H9 (cell line): Measurements from ENCODE around the gene TGFBR1. TPM values are rescaled to one million over a fixed set of nuclear protein-coding genes. Genes with fewer than 3 reads are reported as not detected.

Experiments
- DNase-seq: peaks from one replicate; pipeline ENCODE4 v3.0.0-alpha.2; 2017
- H2AFZ ChIP-seq: one replicate; pipeline ENCODE4 v1.6.1; 2013; ENCODE audit warnings: mild to moderate bottlenecking, low read length, control low read depth, moderate library complexity
- H2AK5ac ChIP-seq: 2 replicates; pipeline ENCODE4 v1.6.1; 2013; ENCODE audit warnings: low read length, control low read depth, mixed read lengths; ENCODE audit not compliant: insufficient read length
- H2BK120ac ChIP-seq: one replicate; pipeline ENCODE4 v1.6.1; 2013; ENCODE audit warnings: low read depth, mild to moderate bottlenecking, low read length, control low read depth, inconsistent platforms; ENCODE audit not compliant: poor library complexity, severe bottlenecking
- H2BK12ac ChIP-seq: 2 replicates; pipeline ENCODE4 v1.6.1; 2013; ENCODE audit warnings: low read length, control low read depth, mixed read lengths, low read depth; ENCODE audit not compliant: insufficient read length
- H2BK15ac ChIP-seq: 2 replicates; pipeline ENCODE4 v1.6.1; 2013; ENCODE audit warnings: low read depth, low read length, control low read depth
- H2BK20ac ChIP-seq: one replicate; pipeline ENCODE4 v1.6.1; 2013; ENCODE audit warnings: low read depth, mild to moderate bottlenecking, low read length, control low read depth, inconsistent platforms; ENCODE audit not compliant: poor library complexity, severe bottlenecking
- H2BK5ac ChIP-seq: 2 replicates; pipeline ENCODE4 v1.6.1; 2013; ENCODE audit warnings: low read length, control low read depth, mixed read lengths; ENCODE audit not compliant: insufficient read length
- H3K14ac ChIP-seq: 2 replicates; pipeline ENCODE4 v1.6.1; 2013; ENCODE audit warnings: low read length, control low read depth; ENCODE audit not compliant: insufficient read depth
- H3K18ac ChIP-seq: 2 replicates; pipeline ENCODE4 v1.6.1; 2013; ENCODE audit warnings: low read depth, mild to moderate bottlenecking, mixed read lengths, low read length, control low read depth; ENCODE audit not compliant: insufficient read length
- H3K23ac ChIP-seq: 2 replicates; pipeline ENCODE4 v1.6.1; 2013; ENCODE audit warnings: low read length, control low read depth, mixed read lengths, low read depth; ENCODE audit not compliant: insufficient read length
- H3K23me2 ChIP-seq: 2 replicates; pipeline ENCODE4 v1.6.1; 2013; ENCODE audit warnings: low read depth, mild to moderate bottlenecking, mixed read lengths, low read length, control low read depth; ENCODE audit not compliant: insufficient read length, poor library complexity, severe bottlenecking
- H3K27ac ChIP-seq: 2 replicates; pipeline ENCODE4 v1.5.1; 2013; ENCODE audit warnings: low read length, control low read depth, mixed read lengths, low read depth; ENCODE audit not compliant: insufficient read length
- H3K27me3 ChIP-seq: 2 replicates; pipeline ENCODE4 v1.6.1; 2013; ENCODE audit warnings: low read length, control low read depth, inconsistent platforms; ENCODE audit not compliant: insufficient read depth
- H3K4ac ChIP-seq: 2 replicates; pipeline ENCODE4 v1.6.1; 2013; ENCODE audit warnings: low read depth, mild to moderate bottlenecking, control low read depth, inconsistent platforms, low read length, moderate library complexity
- H3K4me1 ChIP-seq: 2 replicates; pipeline ENCODE4 v1.6.1; 2013; ENCODE audit warnings: low read length, control low read depth, inconsistent platforms; ENCODE audit not compliant: insufficient read depth
- H3K4me2 ChIP-seq: 2 replicates; pipeline ENCODE4 v1.6.1; 2013; ENCODE audit warnings: low read length, control low read depth, mixed read lengths; ENCODE audit not compliant: insufficient read length, insufficient read depth
- H3K56ac ChIP-seq: 2 replicates; pipeline ENCODE4 v1.6.1; 2013; ENCODE audit warnings: low read depth, mild to moderate bottlenecking, mixed read lengths, low read length, control low read depth; ENCODE audit not compliant: insufficient read length
- H3K79me1 ChIP-seq: 2 replicates; pipeline ENCODE4 v1.6.1; 2013; ENCODE audit warnings: low read depth, mild to moderate bottlenecking, moderate library complexity, low read length, control low read depth, inconsistent platforms; ENCODE audit not compliant: insufficient read depth, poor library complexity, severe bottlenecking
- H3K79me2 ChIP-seq: 2 replicates; pipeline ENCODE4 v1.6.1; 2013; ENCODE audit warnings: low read length, control low read depth, inconsistent platforms; ENCODE audit not compliant: insufficient read depth
- H3K9ac ChIP-seq: 2 replicates; pipeline ENCODE4 v1.6.1; 2013; ENCODE audit warnings: low read length, control low read depth, mixed read lengths; ENCODE audit not compliant: insufficient read length; ENCODE audit errors: extremely low read depth
- H3K9me3 ChIP-seq: one replicate; pipeline ENCODE4 v1.6.1; 2013; ENCODE audit warnings: low read depth, low read length, inconsistent platforms; ENCODE audit not compliant: control insufficient read depth
- H3T11ph ChIP-seq: one replicate; pipeline ENCODE4 v1.6.1; 2013; ENCODE audit warnings: mild to moderate bottlenecking, low read length, control low read depth, inconsistent platforms
- H4K20me1 ChIP-seq: one replicate; pipeline ENCODE4 v1.6.1; 2013; ENCODE audit not compliant: control insufficient read depth, insufficient read length, insufficient read depth
- H4K5ac ChIP-seq: 2 replicates; pipeline ENCODE4 v1.6.1; 2013; ENCODE audit warnings: low read depth, mild to moderate bottlenecking, mixed read lengths, low read length, control low read depth; ENCODE audit not compliant: insufficient read length
- H4K8ac ChIP-seq: replicated peaks from 2 replicates; pipeline ENCODE4 v1.6.1; 2013; ENCODE audit warnings: low read length, control low read depth, mixed read lengths, low read depth; ENCODE audit not compliant: insufficient read length
- H4K91ac ChIP-seq: 2 replicates; pipeline ENCODE4 v1.6.1; 2013; ENCODE audit warnings: low read depth, mild to moderate bottlenecking, moderate library complexity, mixed read lengths, low read length, control low read depth; ENCODE audit not compliant: insufficient read length
- H3K27ac Mint-ChIP-seq, 3 experiments: 2 replicates in 2 of 3; 3 replicates in 1 of 3; pipeline ENCODE4 v1.8.0; 2020 to 2021; ENCODE audit warnings: mixed read lengths in 3 of 3, mild to moderate bottlenecking in 1 of 3, moderate library complexity in 1 of 3
- H3K27me3 Mint-ChIP-seq: 2 replicates; pipeline ENCODE4 v1.8.0; 2021; ENCODE audit warnings: low read depth, mild to moderate bottlenecking, moderate library complexity, mixed read lengths
- H3K36me3 Mint-ChIP-seq, 3 experiments: 2 replicates in 2 of 3; 3 replicates in 1 of 3; pipeline ENCODE4 v1.8.0; 2020 to 2021; ENCODE audit warnings: low read depth in 3 of 3, mixed read lengths in 3 of 3; ENCODE audit not compliant: insufficient read depth in 1 of 3
- H3K4me1 Mint-ChIP-seq, 2 experiments: 2 replicates each; pipeline ENCODE4 v1.8.0; 2020; ENCODE audit warnings: mixed read lengths in 2 of 2
- H3K4me3 Mint-ChIP-seq, 2 experiments: 2 replicates in 1 of 2; 3 replicates in 1 of 2; pipeline ENCODE4 v1.8.0; 2020 to 2021; ENCODE audit warnings: mild to moderate bottlenecking in 2 of 2, mixed read lengths in 2 of 2, moderate library complexity in 1 of 2
- H3K9me3 Mint-ChIP-seq, 2 experiments: 2 replicates in 1 of 2; 3 replicates in 1 of 2; pipeline ENCODE4 v1.8.0; 2020; ENCODE audit warnings: mild to moderate bottlenecking in 2 of 2, mixed read lengths in 2 of 2, moderate library complexity in 1 of 2
- WGBS: extraction: QIAGEN DNeasy Blood & Tissue Kit; methylation state at CpG from one replicate; pipeline ENCODE4 v1.1.7; 2013; ENCODE audit warnings: missing lambda C conversion rate, low lambda C conversion rate, mixed read lengths; ENCODE audit not compliant: insufficient read length; ENCODE audit errors: extremely low coverage; 5-methylcytosine and 5-hydroxymethylcytosine counted together
- total RNA-seq: library from RNA; stranded (reverse); gene quantifications from 2 replicates; pipeline ENCODE4 v1.2.1, GENCODE V29; 2021
- TF ChIP-seq, protein P1 (sequence below): fragments of 200-600 bp; sonication (generic); conservative IDR thresholded peaks from 3 replicates; pipeline ENCODE4 v1.8.0; 2021; ENCODE audit warnings: antibody characterized with exemption, mild to moderate bottlenecking

TGFBR1 gene
- total RNA-seq, 1 experiment from 2014 or later: 59.3 TPM

- Histone ChIP-seq H3K79me1 (no peaks in the 10 kb centered on the region), H3K56ac (no peak overlapping the region), H2BK5ac (no peak overlapping the region), H3K27me3 (no peaks in the 10 kb centered on the region), H3K14ac (no peak overlapping the region), H3K23me2 (no peaks in the 10 kb centered on the region), H4K5ac (no peak overlapping the region), H3K9ac (no peak overlapping the region), H2BK20ac (no peak overlapping the region), H3K4ac (no peak overlapping the region), H2AK5ac (no peak overlapping the region), H3K18ac (no peak overlapping the region), H3K9me3 (no peaks in the 10 kb centered on the region), H2BK15ac (no peak overlapping the region), H2BK12ac (no peak overlapping the region), H2BK120ac (no peak overlapping the region), H4K91ac (no peak overlapping the region), H4K20me1 (no peaks in the 10 kb centered on the region), H3K4me1 (peaks cover 4% of the 10 kb centered on the region; the same call in 1 of the 2 replicates), H3K27ac (no peak overlapping the region), H3T11ph (no peak overlapping the region), H3K23ac (no peak overlapping the region), H3K4me2 (no peak overlapping the region), H4K8ac (no peak overlapping the region), H3K79me2 (no peaks in the 10 kb centered on the region), H2AFZ (no peak overlapping the region)
- H3K27ac Mint-ChIP-seq: no peak overlapping the region
- no peaks in the 10 kb centered on the region for H3K27me3 Mint-ChIP-seq
- H3K36me3 Mint-ChIP-seq: no peaks in the 10 kb centered on the region
- H3K4me1 Mint-ChIP-seq: peaks cover 32 to 54% of the 10 kb centered on the region in 2 experiments
- TF ChIP-seq, protein P1, sequence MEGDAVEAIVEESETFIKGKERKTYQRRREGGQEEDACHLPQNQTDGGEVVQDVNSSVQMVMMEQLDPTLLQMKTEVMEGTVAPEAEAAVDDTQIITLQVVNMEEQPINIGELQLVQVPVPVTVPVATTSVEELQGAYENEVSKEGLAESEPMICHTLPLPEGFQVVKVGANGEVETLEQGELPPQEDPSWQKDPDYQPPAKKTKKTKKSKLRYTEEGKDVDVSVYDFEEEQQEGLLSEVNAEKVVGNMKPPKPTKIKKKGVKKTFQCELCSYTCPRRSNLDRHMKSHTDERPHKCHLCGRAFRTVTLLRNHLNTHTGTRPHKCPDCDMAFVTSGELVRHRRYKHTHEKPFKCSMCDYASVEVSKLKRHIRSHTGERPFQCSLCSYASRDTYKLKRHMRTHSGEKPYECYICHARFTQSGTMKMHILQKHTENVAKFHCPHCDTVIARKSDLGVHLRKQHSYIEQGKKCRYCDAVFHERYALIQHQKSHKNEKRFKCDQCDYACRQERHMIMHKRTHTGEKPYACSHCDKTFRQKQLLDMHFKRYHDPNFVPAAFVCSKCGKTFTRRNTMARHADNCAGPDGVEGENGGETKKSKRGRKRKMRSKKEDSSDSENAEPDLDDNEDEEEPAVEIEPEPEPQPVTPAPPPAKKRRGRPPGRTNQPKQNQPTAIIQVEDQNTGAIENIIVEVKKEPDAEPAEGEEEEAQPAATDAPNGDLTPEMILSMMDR: no peak
- H3K9me3 Mint-ChIP-seq: no peaks in the 10 kb centered on the region
- WGBS: no CpG with 5 or more reads among the region's 2 CpGs
- DNase-seq: no peak
- H3K4me3 Mint-ChIP-seq: no peak overlapping the region
Observed at GRCh38 chr9:99166149-99166548, 61.2 kb downstream of the TGFBR1 start.
